ENCODE measurements around the gene MUSTN1.
A peak's percentile ranks its signal among the peaks of the same experiment; 100 is the strongest.

The MUSTN1 gene

GRCh38 chr3:52846432-52846965, 11.7 kb upstream of the MUSTN1 start:
- TF ChIP-seq CTCF (IDR thresholded peaks at IDR 0.05; ENCODE audit: low read depth, low read length) = no peak
- no peak overlapping the region for H3K4me3 ChIP-seq (ENCODE audit: low read depth, low read length)

- peak; percentile 19; the same call in 1 of the 2 replicates for TF ChIP-seq CTCF (IDR thresholded peaks at IDR 0.05; ENCODE audit: low read depth, low read length)
- H3K4me3 ChIP-seq (ENCODE audit: low read depth, low read length) = no peak overlapping the region
These were observed 11.0 kb upstream of the MUSTN1 start for GRCh38 chr3:52845691-52846431.

- no peak for TF ChIP-seq CTCF (IDR thresholded peaks at IDR 0.05; ENCODE audit: low read depth, low read length)
- no peak overlapping the region for H3K4me3 ChIP-seq (ENCODE audit: low read depth, low read length)
These were observed 10.3 kb upstream of the MUSTN1 start for GRCh38 chr3:52845157-52845556.

- no peak overlapping the region for H3K4me3 ChIP-seq (ENCODE audit: low read depth, low read length)
- TF ChIP-seq CTCF (IDR thresholded peaks at IDR 0.05; ENCODE audit: low read depth, low read length) = no peak
These were observed 9.6 kb upstream of the MUSTN1 start for GRCh38 chr3:52844290-52844975.

- no peak overlapping the region for H3K4me3 ChIP-seq (ENCODE audit: low read depth, low read length)
- TF ChIP-seq CTCF (IDR thresholded peaks at IDR 0.05; ENCODE audit: low read depth, low read length) = no peak
These were observed 9.1 kb upstream of the MUSTN1 start for GRCh38 chr3:52843881-52844280.

GRCh38 chr3:52843108-52843865, 8.5 kb upstream of the MUSTN1 start:
- no peak for TF ChIP-seq CTCF (IDR thresholded peaks at IDR 0.05; ENCODE audit: low read depth, low read length)
- no peak overlapping the region for H3K4me3 ChIP-seq (ENCODE audit: low read depth, low read length)

Measured in WI38 (cell line).